Measurements from ENCODE around the gene GPN2. TPM values are rescaled to one million over a fixed set of nuclear protein-coding genes. Genes with fewer than 3 reads are reported as not detected.

GPN2 gene
- total and polyA plus RNA-seq, 4 donors, result 9.5 to 12.7 (median 10.4) TPM

DNA sequence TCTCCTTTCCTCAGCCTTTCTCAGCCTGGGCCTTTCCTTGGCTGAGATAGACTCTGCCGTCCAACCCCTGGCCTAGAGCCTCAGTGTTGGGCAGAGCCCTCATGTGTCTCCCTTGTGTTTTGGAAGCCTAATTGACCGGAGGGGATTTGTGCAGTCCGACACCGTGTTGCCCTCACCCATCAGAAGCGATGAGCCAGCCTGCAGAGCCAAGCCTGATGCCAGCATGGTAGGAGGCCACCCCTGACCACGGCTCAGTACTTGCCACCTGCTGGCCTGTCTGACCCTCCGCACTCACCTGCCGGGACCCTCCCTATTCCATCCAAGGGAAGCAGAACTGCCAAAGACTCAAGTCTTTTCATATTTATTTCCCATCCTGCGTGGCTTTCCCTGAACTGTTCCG, 36.5 kb downstream of the GPN2 start:
- DNase-seq (ENCODE audit: low spot score), result no peak
- Histone ChIP-seq H3K9me3 (ENCODE audit: control insufficient read depth in 4 of 4, low read length in 3 of 4) (no peaks in the 10 kb centered on the region), H3K4me3 (ENCODE audit: low read depth in 1 of 3, low read length in 3 of 3) (no peak overlapping the region), H3K27me3 (ENCODE audit: control insufficient read depth in 4 of 4, insufficient read depth in 4 of 4, low read length in 3 of 4) (no peaks in the 10 kb centered on the region), H3K4me1 (ENCODE audit: control insufficient read depth in 4 of 4, insufficient read depth in 4 of 4, low read length in 3 of 4) (peaks cover 0 to 12% (median 7%) of the 10 kb centered on the region in 4 donors), H3K9ac (ENCODE audit: low read depth in 1 of 2, low read length in 2 of 2) (no peak overlapping the region), H3K36me3 (ENCODE audit: control insufficient read depth in 4 of 4, insufficient read depth in 3 of 4, low read depth in 1 of 4, low read length in 3 of 4) (peaks cover 4 to 61% (median 40%) of the 10 kb centered on the region in 4 donors), H3K27ac (ENCODE audit: low read depth in 1 of 2, low read length in 2 of 2) (no peak overlapping the region)
- 97% methylated on average over 10 of the region's 10 CpGs for WGBS
- no peak for TF ChIP-seq YY1 (IDR thresholded peaks at IDR 0.05)
- TF ChIP-seq, protein P1, sequence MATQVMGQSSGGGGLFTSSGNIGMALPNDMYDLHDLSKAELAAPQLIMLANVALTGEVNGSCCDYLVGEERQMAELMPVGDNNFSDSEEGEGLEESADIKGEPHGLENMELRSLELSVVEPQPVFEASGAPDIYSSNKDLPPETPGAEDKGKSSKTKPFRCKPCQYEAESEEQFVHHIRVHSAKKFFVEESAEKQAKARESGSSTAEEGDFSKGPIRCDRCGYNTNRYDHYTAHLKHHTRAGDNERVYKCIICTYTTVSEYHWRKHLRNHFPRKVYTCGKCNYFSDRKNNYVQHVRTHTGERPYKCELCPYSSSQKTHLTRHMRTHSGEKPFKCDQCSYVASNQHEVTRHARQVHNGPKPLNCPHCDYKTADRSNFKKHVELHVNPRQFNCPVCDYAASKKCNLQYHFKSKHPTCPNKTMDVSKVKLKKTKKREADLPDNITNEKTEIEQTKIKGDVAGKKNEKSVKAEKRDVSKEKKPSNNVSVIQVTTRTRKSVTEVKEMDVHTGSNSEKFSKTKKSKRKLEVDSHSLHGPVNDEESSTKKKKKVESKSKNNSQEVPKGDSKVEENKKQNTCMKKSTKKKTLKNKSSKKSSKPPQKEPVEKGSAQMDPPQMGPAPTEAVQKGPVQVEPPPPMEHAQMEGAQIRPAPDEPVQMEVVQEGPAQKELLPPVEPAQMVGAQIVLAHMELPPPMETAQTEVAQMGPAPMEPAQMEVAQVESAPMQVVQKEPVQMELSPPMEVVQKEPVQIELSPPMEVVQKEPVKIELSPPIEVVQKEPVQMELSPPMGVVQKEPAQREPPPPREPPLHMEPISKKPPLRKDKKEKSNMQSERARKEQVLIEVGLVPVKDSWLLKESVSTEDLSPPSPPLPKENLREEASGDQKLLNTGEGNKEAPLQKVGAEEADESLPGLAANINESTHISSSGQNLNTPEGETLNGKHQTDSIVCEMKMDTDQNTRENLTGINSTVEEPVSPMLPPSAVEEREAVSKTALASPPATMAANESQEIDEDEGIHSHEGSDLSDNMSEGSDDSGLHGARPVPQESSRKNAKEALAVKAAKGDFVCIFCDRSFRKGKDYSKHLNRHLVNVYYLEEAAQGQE (IDR thresholded peaks at IDR 0.05), result no peak
- no peak for TF ChIP-seq FOXA1 (IDR thresholded peaks at IDR 0.05)
- TF ChIP-seq, protein P2, sequence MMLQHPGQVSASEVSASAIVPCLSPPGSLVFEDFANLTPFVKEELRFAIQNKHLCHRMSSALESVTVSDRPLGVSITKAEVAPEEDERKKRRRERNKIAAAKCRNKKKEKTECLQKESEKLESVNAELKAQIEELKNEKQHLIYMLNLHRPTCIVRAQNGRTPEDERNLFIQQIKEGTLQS (IDR thresholded peaks at IDR 0.05), result no peak
- TF ChIP-seq HNF4A (conservative IDR thresholded peaks at IDR 0.05), result no peak
- TF ChIP-seq RAD21 (IDR thresholded peaks at IDR 0.05), result no peak
- TF ChIP-seq GABPA (IDR thresholded peaks at IDR 0.05 in 1 of 2, conservative IDR thresholded peaks at IDR 0.05 in 1 of 2), result no peak
- no peak for TF ChIP-seq JUND (IDR thresholded peaks at IDR 0.05)
- TF ChIP-seq SP1 (IDR thresholded peaks at IDR 0.05), result no peak
- TF ChIP-seq FOXA2 (IDR thresholded peaks at IDR 0.05), result no peak
- TF ChIP-seq EGR1 (IDR thresholded peaks at IDR 0.05; ENCODE audit: low read depth in 2 of 2), result no peak

DNA sequence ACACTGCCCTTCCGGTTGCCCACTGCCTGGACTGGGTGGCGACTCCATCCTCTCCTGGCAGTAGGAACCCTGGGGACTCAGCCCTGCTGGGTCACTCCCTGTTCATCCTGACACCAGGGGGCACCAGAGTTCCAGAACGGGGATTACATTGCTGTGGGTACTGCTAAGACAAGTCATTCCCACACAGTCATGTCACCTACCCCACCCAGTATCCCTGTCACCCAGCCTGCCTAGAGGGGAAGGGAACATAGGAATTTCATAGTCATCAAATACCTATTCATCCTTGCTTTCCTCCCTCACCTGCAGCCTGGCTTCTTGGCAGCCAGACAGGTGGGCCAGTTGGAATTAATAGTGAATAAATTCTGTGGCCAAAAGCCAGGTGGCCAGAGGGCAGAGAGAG, 36.9 kb downstream of the GPN2 start:
- H3K9ac ChIP-seq (ENCODE audit: low read depth in 1 of 2, low read length in 2 of 2), result no peak overlapping the region
- H3K36me3 ChIP-seq (ENCODE audit: control insufficient read depth in 4 of 4, insufficient read depth in 3 of 4, low read depth in 1 of 4, low read length in 3 of 4), result peaks cover 4 to 63% (median 41%) of the 10 kb centered on the region in 4 donors
- peaks cover 0 to 12% (median 8%) of the 10 kb centered on the region in 4 donors for H3K4me1 ChIP-seq (ENCODE audit: control insufficient read depth in 4 of 4, insufficient read depth in 4 of 4, low read length in 3 of 4)
- no peak overlapping the region for H3K4me3 ChIP-seq (ENCODE audit: low read depth in 1 of 3, low read length in 3 of 3)
- no peak overlapping the region for H3K27ac ChIP-seq (ENCODE audit: low read depth in 1 of 2, low read length in 2 of 2)
- TF ChIP-seq SP1 (IDR thresholded peaks at IDR 0.05) (no peak), FOXA2 (IDR thresholded peaks at IDR 0.05) (no peak), GABPA (IDR thresholded peaks at IDR 0.05 in 1 of 2, conservative IDR thresholded peaks at IDR 0.05 in 1 of 2) (no peak), EGR1 (IDR thresholded peaks at IDR 0.05; ENCODE audit: low read depth in 2 of 2) (no peak), NR2F2 (IDR thresholded peaks at IDR 0.05) (no peak), RAD21 (IDR thresholded peaks at IDR 0.05) (peak; percentile 86 to 93)
- TF ChIP-seq, protein P3, sequence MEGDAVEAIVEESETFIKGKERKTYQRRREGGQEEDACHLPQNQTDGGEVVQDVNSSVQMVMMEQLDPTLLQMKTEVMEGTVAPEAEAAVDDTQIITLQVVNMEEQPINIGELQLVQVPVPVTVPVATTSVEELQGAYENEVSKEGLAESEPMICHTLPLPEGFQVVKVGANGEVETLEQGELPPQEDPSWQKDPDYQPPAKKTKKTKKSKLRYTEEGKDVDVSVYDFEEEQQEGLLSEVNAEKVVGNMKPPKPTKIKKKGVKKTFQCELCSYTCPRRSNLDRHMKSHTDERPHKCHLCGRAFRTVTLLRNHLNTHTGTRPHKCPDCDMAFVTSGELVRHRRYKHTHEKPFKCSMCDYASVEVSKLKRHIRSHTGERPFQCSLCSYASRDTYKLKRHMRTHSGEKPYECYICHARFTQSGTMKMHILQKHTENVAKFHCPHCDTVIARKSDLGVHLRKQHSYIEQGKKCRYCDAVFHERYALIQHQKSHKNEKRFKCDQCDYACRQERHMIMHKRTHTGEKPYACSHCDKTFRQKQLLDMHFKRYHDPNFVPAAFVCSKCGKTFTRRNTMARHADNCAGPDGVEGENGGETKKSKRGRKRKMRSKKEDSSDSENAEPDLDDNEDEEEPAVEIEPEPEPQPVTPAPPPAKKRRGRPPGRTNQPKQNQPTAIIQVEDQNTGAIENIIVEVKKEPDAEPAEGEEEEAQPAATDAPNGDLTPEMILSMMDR (IDR thresholded peaks at IDR 0.05; ENCODE audit: low read depth, low read length, missing input control), result peak; percentile 79
- TF ChIP-seq, protein P2 (IDR thresholded peaks at IDR 0.05), result no peak
- DNase-seq (ENCODE audit: low spot score), result peak; percentile 92
- no peaks in the 10 kb centered on the region for H3K9me3 ChIP-seq (ENCODE audit: control insufficient read depth in 4 of 4, low read length in 3 of 4)
- H3K27me3 ChIP-seq (ENCODE audit: control insufficient read depth in 4 of 4, insufficient read depth in 4 of 4, low read length in 3 of 4), result no peaks in the 10 kb centered on the region
- 18% methylated on average over 3 of the region's 3 CpGs for WGBS
